Neural cell (in vitro differentiated cells): ENCODE measurements around the gene ALS2CL. TPM values are rescaled to one million over a fixed set of nuclear protein-coding genes. Genes with fewer than 3 reads are reported as not detected.

Experiments used
- H2AFZ ChIP-seq: fragments of 200-600, 300-800 bp; sonication (generic), shearing (Covaris generic); 2 replicates; pipeline ENCODE4 v1.6.0; 2014; ENCODE audit warnings: low read depth, mild to moderate bottlenecking, antibody characterized with exemption, low read length, moderate library complexity
- H3F3A ChIP-seq: fragments of 200-600 bp; shearing (Covaris generic); 2 replicates; pipeline ENCODE4 v1.6.1; 2016; ENCODE audit warnings: mild to moderate bottlenecking, moderate library complexity, mixed read lengths, antibody characterized with exemption, low read length; ENCODE audit not compliant: insufficient read depth, poor library complexity, severe bottlenecking
- H3K27ac ChIP-seq: fragments of 200-600, 300-800 bp; sonication (generic), shearing (Covaris generic); 2 replicates; pipeline ENCODE4 v1.5.1; 2014; ENCODE audit warnings: mild to moderate bottlenecking, low read length, moderate library complexity
- H3K27me3 ChIP-seq: fragments of 300-800, 200-600 bp; sonication (generic), shearing (Covaris generic); 2 replicates; pipeline ENCODE4 v1.6.0; 2014; ENCODE audit warnings: mild to moderate bottlenecking, low read depth, low read length, moderate library complexity; ENCODE audit not compliant: insufficient read depth
- H3K36me3 ChIP-seq: fragments of 300-800, 200-600 bp; sonication (generic), shearing (Covaris generic); 2 replicates; pipeline ENCODE4 v1.5.1; 2014; ENCODE audit warnings: mild to moderate bottlenecking, antibody characterized with exemption, low read length, moderate library complexity; ENCODE audit not compliant: insufficient read depth
- H3K4me2 ChIP-seq: fragments of 300-800, 200-600 bp; sonication (generic), shearing (Covaris generic); 2 replicates; pipeline ENCODE4 v1.6.0; 2014; ENCODE audit warnings: mild to moderate bottlenecking, low read length
- H3K4me3 ChIP-seq: fragments of 300-800, 200-600 bp; sonication (generic), shearing (Covaris generic); 2 replicates; pipeline ENCODE4 v1.5.1; 2014; ENCODE audit warnings: mild to moderate bottlenecking, low read length, moderate library complexity
- H3K79me2 ChIP-seq: fragments of 200-600 bp; shearing (Covaris generic); replicated peaks from 2 replicates; pipeline ENCODE4 v1.6.0; 2014; ENCODE audit warnings: mild to moderate bottlenecking, low read length, moderate library complexity; ENCODE audit not compliant: insufficient read depth
- H3K9ac ChIP-seq: fragments of 300-800, 200-600 bp; sonication (generic), shearing (Covaris generic); 2 replicates; pipeline ENCODE4 v1.6.1; 2016; ENCODE audit warnings: mild to moderate bottlenecking, low read length, mixed read lengths
- H3K9me2 ChIP-seq: fragments of 200-600 bp; shearing (Covaris generic); 2 replicates; pipeline ENCODE4 v1.6.1; 2016; ENCODE audit warnings: mild to moderate bottlenecking, low read length, mixed read lengths; ENCODE audit not compliant: insufficient read depth
- H3K9me3 ChIP-seq: fragments of 200-600, 300-800 bp; sonication (generic), shearing (Covaris generic); 2 replicates; pipeline ENCODE4 v1.6.1; 2016; ENCODE audit warnings: mild to moderate bottlenecking, mixed run types, low read length, moderate library complexity, mixed read lengths
- H4K20me1 ChIP-seq: fragments of 200-600 bp; shearing (Covaris generic); 2 replicates; pipeline ENCODE4 v1.6.1; 2016; ENCODE audit warnings: mild to moderate bottlenecking, mixed run types; ENCODE audit not compliant: insufficient read depth
- EP300 ChIP-seq: fragments of 450-650 bp; conservative IDR thresholded peaks from 2 replicates; pipeline ENCODE4 v1.6.1; 2014; ENCODE audit warnings: antibody characterized with exemption, mild to moderate bottlenecking, moderate library complexity; ENCODE audit not compliant: poor library complexity, severe bottlenecking
- EZH2 ChIP-seq: fragments of 200-600, 300-800 bp; shearing (Covaris generic), sonication (generic); IDR thresholded peaks from 2 replicates; pipeline ENCODE4 v1.6.1; 2014; ENCODE audit warnings: antibody characterized with exemption, low read length, borderline replicate concordance, mild to moderate bottlenecking; ENCODE audit not compliant: insufficient read depth, poor library complexity, severe bottlenecking
- MXI1 ChIP-seq: fragments of 450-650 bp; conservative IDR thresholded peaks from 2 replicates; pipeline ENCODE4 v1.6.1; 2014; ENCODE audit warnings: antibody characterized with exemption, mild to moderate bottlenecking; ENCODE audit not compliant: poor library complexity, severe bottlenecking
- POLR2AphosphoS5 ChIP-seq: IDR thresholded peaks from 2 replicates; pipeline ENCODE4 v1.6.1; 2012
- RAD21 ChIP-seq: fragments of 450-650 bp; conservative IDR thresholded peaks from 2 replicates; pipeline ENCODE4 v1.6.1; 2014; ENCODE audit warnings: antibody characterized with exemption, mild to moderate bottlenecking, moderate library complexity
- SMC3 ChIP-seq: fragments of 450-650 bp; conservative IDR thresholded peaks from 2 replicates; pipeline ENCODE4 v1.6.1; 2014; ENCODE audit warnings: antibody characterized with exemption, mild to moderate bottlenecking, moderate library complexity; ENCODE audit not compliant: poor library complexity
- TAF1 ChIP-seq: IDR thresholded peaks from 2 replicates; pipeline ENCODE4 v1.6.1; 2012; ENCODE audit warnings: low read depth
- polyA plus RNA-seq: library from polyadenylated mRNA; depleted of rRNA; stranded (reverse); fragments of >200 nt; gene quantifications from 2 replicates; pipeline ENCODE4 v1.2.3, GENCODE V29; 2014
- TF ChIP-seq, protein P1 (sequence below): fragments of 450-650 bp; IDR thresholded peaks from 2 replicates; pipeline ENCODE4 v1.5.1; 2014; ENCODE audit warnings: antibody characterized with exemption, mild to moderate bottlenecking, moderate library complexity; ENCODE audit not compliant: poor library complexity, severe bottlenecking
- TF ChIP-seq, protein P2 (sequence below): IDR thresholded peaks from 2 replicates; pipeline ENCODE4 v1.6.1; 2012; ENCODE audit warnings: borderline replicate concordance

Gene ALS2CL
- polyA plus RNA-seq, 1 donor from 2014 or later: 0.11 TPM

DNA sequence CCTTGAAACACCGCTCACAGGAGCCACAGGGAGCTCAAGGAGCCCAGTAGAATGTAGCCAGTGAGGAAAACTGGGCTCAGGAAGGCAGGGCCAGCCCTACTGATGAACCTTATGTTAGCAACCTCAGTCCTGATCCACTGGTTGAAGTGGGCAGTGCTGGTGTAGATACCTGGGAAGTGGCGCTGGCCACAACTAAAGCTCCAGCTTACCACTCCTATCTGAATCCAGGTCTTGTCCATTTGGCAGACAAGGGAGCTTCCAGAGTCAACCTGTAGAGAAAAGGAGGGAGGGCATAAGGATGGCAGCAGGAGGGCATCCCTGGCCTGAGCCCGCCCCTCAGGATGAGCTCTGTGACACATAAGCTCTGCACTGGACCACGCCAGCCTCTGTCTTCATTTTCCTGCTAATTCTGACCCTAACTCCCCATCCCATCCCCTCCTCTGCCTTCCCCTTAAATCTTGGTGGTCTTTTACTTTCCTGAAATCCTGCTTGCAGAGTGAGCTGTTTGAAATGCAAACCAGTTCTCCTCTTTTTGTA lies 26.3 kb upstream of the ALS2CL start:
- Histone ChIP-seq H3K4me3 (no peak overlapping the region), H3K79me2 (no peaks in the 10 kb centered on the region), H3K27ac (no peak overlapping the region), H3K9ac (no peak overlapping the region), H3K9me3 (no peaks in the 10 kb centered on the region), H4K20me1 (no peaks in the 10 kb centered on the region), H3F3A (no peaks in the 10 kb centered on the region), H3K36me3 (no peaks in the 10 kb centered on the region), H3K27me3 (no peaks in the 10 kb centered on the region), H3K4me2 (no peak overlapping the region), H2AFZ (no peak overlapping the region), H3K9me2 (no peaks in the 10 kb centered on the region)
- TF ChIP-seq EP300: no peak
- TF ChIP-seq POLR2AphosphoS5: no peak
- no peak for TF ChIP-seq MXI1
- TF ChIP-seq TAF1: no peak
- no peak for TF ChIP-seq RAD21
- TF ChIP-seq, protein P1, sequence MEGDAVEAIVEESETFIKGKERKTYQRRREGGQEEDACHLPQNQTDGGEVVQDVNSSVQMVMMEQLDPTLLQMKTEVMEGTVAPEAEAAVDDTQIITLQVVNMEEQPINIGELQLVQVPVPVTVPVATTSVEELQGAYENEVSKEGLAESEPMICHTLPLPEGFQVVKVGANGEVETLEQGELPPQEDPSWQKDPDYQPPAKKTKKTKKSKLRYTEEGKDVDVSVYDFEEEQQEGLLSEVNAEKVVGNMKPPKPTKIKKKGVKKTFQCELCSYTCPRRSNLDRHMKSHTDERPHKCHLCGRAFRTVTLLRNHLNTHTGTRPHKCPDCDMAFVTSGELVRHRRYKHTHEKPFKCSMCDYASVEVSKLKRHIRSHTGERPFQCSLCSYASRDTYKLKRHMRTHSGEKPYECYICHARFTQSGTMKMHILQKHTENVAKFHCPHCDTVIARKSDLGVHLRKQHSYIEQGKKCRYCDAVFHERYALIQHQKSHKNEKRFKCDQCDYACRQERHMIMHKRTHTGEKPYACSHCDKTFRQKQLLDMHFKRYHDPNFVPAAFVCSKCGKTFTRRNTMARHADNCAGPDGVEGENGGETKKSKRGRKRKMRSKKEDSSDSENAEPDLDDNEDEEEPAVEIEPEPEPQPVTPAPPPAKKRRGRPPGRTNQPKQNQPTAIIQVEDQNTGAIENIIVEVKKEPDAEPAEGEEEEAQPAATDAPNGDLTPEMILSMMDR: no peak
- no peak for TF ChIP-seq SMC3
- no peak for TF ChIP-seq EZH2
- TF ChIP-seq, protein P2, sequence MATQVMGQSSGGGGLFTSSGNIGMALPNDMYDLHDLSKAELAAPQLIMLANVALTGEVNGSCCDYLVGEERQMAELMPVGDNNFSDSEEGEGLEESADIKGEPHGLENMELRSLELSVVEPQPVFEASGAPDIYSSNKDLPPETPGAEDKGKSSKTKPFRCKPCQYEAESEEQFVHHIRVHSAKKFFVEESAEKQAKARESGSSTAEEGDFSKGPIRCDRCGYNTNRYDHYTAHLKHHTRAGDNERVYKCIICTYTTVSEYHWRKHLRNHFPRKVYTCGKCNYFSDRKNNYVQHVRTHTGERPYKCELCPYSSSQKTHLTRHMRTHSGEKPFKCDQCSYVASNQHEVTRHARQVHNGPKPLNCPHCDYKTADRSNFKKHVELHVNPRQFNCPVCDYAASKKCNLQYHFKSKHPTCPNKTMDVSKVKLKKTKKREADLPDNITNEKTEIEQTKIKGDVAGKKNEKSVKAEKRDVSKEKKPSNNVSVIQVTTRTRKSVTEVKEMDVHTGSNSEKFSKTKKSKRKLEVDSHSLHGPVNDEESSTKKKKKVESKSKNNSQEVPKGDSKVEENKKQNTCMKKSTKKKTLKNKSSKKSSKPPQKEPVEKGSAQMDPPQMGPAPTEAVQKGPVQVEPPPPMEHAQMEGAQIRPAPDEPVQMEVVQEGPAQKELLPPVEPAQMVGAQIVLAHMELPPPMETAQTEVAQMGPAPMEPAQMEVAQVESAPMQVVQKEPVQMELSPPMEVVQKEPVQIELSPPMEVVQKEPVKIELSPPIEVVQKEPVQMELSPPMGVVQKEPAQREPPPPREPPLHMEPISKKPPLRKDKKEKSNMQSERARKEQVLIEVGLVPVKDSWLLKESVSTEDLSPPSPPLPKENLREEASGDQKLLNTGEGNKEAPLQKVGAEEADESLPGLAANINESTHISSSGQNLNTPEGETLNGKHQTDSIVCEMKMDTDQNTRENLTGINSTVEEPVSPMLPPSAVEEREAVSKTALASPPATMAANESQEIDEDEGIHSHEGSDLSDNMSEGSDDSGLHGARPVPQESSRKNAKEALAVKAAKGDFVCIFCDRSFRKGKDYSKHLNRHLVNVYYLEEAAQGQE: no peak

DNA sequence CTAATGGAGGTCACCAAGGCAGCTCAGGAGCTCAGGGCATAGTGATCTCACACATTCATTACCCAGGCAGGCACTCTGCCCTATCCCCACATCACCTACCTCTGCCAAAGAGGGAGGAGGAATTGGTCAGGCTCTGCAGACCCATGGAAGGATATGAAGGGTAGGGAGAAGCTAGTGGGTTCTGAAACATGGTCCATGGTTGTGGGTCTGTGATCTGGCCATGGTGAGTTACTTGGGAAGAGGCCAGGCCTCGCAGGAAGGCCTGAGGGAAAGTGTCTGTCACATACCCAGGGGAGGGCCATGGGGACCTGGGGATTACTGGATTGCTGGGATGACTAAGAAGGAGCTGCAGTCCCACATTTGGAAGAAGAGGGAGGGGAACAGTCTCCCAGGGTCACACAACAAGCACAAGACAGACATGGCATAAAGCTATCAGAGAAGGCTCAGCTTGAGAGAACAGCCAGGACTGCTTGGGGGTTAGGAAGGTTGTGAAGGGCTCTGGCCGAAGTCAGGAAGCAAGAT lies 25.6 kb upstream of the ALS2CL start:
- H3K4me2 ChIP-seq: no peak overlapping the region
- no peaks in the 10 kb centered on the region for H3K9me3 ChIP-seq
- H4K20me1 ChIP-seq: no peaks in the 10 kb centered on the region
- H3K36me3 ChIP-seq: no peaks in the 10 kb centered on the region
- no peak overlapping the region for H3K9ac ChIP-seq
- no peak overlapping the region for H3K27ac ChIP-seq
- no peaks in the 10 kb centered on the region for H3K9me2 ChIP-seq
- no peak overlapping the region for H3K4me3 ChIP-seq
- TF ChIP-seq, protein P1: no peak
- TF ChIP-seq RAD21 (no peak), SMC3 (no peak), TAF1 (no peak), EZH2 (no peak), POLR2AphosphoS5 (no peak), MXI1 (no peak), EP300 (no peak)
- TF ChIP-seq, protein P2: no peak
- no peak overlapping the region for H2AFZ ChIP-seq
- no peaks in the 10 kb centered on the region for H3K79me2 ChIP-seq
- H3K27me3 ChIP-seq: no peaks in the 10 kb centered on the region
- no peaks in the 10 kb centered on the region for H3F3A ChIP-seq
